Calu3 (cell line): ENCODE measurements around the gene FLACC1. TPM values are rescaled to one million over a fixed set of nuclear protein-coding genes. Genes with fewer than 3 reads are reported as not detected.

Experiments used
- BruUV-seq: library from RNA; stranded (reverse); fragments of 400-500 nt; replicated peaks from 2 replicates; lab custom pipeline; 2021; lab: Mats Ljungman, UMichigan
- CTCF ChIA-PET: fragments of 300-600 bp; sonication (Branson Sonifier 250); formaldehyde crosslinking; loops from one replicate; lab custom pipeline; 2022; ENCODE audit warnings: antibody characterized with exemption; lab: Charles Lee
- DNase-seq: peaks from one replicate; pipeline ENCODE4 v3.0.0; 2022
- H3K27ac Mint-ChIP-seq: one replicate; pipeline ENCODE4 v1.8.0; 2022; ENCODE audit warnings: mixed read lengths; ENCODE audit not compliant: unreplicated experiment
- H3K27me3 Mint-ChIP-seq: one replicate; pipeline ENCODE4 v1.8.0; 2022; ENCODE audit warnings: mixed read lengths; ENCODE audit not compliant: unreplicated experiment
- H3K36me3 Mint-ChIP-seq: one replicate; pipeline ENCODE4 v1.8.0; 2022; ENCODE audit warnings: mild to moderate bottlenecking, moderate library complexity, mixed read lengths; ENCODE audit not compliant: insufficient read depth, unreplicated experiment
- H3K4me1 Mint-ChIP-seq: one replicate; pipeline ENCODE4 v1.8.0; 2022; ENCODE audit warnings: mild to moderate bottlenecking, low read depth, mixed read lengths; ENCODE audit not compliant: unreplicated experiment
- H3K4me3 Mint-ChIP-seq: one replicate; pipeline ENCODE4 v1.8.0; 2022; ENCODE audit warnings: mild to moderate bottlenecking, low read depth, moderate library complexity, mixed read lengths; ENCODE audit not compliant: unreplicated experiment
- H3K9me3 Mint-ChIP-seq: one replicate; pipeline ENCODE4 v1.8.0; 2022; ENCODE audit warnings: low read depth, mixed read lengths; ENCODE audit not compliant: unreplicated experiment
- intact Hi-C: fragments of 100-400 bp; cut with micrococcal nuclease; formaldehyde crosslinking; loops from one replicate; pipeline ENCODE4 v1.10.0; 2022; ENCODE audit not compliant: unreplicated experiment
- total RNA-seq: library from RNA; stranded (reverse); gene quantifications from 2 replicates; pipeline ENCODE4 v1.2.3, GENCODE V29; 2022
- TF ChIP-seq, protein P1 (sequence below): fragments of 200-600 bp; IDR thresholded peaks from one replicate; pipeline ENCODE4 v1.8.0; 2022; ENCODE audit warnings: antibody characterized with exemption; ENCODE audit not compliant: unreplicated experiment

Gene FLACC1
- total RNA-seq, 1 experiment from 2014 or later, result 1.2 TPM

DNA sequence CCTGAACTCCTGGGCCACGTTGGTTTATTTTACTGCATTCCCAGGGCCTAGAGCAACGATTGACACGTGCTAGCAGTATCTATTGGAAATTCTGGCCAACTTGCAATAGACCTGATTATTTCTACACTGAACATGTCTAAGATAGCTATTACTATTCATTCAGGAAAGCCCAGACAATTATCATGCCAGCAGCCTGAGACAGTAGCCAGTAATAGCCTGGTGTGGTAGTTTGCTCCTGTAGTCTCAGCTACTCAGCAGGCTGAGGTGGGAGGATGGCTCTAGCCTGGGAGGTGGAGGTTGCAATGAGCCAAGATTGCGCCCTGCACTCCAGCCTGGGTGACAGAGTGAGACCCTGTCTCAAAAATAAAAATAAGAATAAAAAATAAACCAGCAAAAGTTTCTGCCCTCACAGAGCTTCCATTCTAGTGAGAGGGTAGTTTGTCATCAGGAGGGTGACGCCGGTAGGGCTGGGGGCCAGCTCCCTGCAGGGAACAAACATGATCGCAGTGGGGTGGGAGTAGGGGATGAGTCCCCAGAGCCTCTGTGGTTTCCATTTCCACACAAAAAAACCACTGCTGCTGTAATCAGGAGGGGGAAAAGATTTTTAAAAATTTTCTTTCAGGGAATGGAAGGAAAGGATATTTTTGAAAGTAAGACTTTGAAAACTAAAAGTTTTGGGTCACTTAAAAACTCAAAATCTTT lies 92.5 kb downstream of the FLACC1 start:
- intact Hi-C loops, result no loop called here

DNA sequence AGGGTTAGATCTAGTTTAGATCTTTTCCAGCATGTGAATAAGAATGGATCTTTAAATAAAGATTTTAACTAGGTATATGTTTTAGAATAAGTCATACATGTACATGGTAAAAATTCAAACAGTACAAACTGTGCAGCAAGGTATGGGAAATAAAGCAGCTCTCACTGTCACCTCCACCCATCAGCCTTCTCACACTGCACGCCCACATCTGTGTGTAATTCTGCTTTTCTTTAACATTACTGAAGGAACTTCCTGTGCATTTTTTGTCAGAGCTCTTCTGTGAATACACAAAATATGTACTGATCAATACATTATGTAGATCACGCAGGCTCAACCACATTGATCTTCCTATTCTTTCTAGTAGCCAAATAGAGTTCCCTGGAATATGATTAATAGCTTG lies 93.4 kb downstream of the FLACC1 start:
- peaks cover 26% of the 10 kb centered on the region for H3K36me3 Mint-ChIP-seq
- BruUV-seq, result no TSS peak
- intact Hi-C loops, result no loop called here
- no peaks in the 10 kb centered on the region for H3K9me3 Mint-ChIP-seq
- no peaks in the 10 kb centered on the region for H3K27me3 Mint-ChIP-seq
- H3K27ac Mint-ChIP-seq, result no peak overlapping the region
- TF ChIP-seq, protein P1, sequence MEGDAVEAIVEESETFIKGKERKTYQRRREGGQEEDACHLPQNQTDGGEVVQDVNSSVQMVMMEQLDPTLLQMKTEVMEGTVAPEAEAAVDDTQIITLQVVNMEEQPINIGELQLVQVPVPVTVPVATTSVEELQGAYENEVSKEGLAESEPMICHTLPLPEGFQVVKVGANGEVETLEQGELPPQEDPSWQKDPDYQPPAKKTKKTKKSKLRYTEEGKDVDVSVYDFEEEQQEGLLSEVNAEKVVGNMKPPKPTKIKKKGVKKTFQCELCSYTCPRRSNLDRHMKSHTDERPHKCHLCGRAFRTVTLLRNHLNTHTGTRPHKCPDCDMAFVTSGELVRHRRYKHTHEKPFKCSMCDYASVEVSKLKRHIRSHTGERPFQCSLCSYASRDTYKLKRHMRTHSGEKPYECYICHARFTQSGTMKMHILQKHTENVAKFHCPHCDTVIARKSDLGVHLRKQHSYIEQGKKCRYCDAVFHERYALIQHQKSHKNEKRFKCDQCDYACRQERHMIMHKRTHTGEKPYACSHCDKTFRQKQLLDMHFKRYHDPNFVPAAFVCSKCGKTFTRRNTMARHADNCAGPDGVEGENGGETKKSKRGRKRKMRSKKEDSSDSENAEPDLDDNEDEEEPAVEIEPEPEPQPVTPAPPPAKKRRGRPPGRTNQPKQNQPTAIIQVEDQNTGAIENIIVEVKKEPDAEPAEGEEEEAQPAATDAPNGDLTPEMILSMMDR, result no peak
- no peak for DNase-seq
- CTCF ChIA-PET, result no interaction called here
- peaks cover 38% of the 10 kb centered on the region for H3K4me1 Mint-ChIP-seq
- no peak overlapping the region for H3K4me3 Mint-ChIP-seq

More for the DNA sequence above, 92.5 kb downstream of the FLACC1 start:
- TF ChIP-seq, protein P1, result no peak
- Mint-ChIP-seq H3K36me3 (peaks cover 20% of the 10 kb centered on the region), H3K27ac (no peak overlapping the region), H3K4me3 (no peak overlapping the region), H3K9me3 (no peaks in the 10 kb centered on the region), H3K4me1 (peaks cover 30% of the 10 kb centered on the region), H3K27me3 (no peaks in the 10 kb centered on the region)
- DNase-seq, result no peak
- CTCF ChIA-PET, result no interaction called here
- no TSS peak for BruUV-seq

DNA sequence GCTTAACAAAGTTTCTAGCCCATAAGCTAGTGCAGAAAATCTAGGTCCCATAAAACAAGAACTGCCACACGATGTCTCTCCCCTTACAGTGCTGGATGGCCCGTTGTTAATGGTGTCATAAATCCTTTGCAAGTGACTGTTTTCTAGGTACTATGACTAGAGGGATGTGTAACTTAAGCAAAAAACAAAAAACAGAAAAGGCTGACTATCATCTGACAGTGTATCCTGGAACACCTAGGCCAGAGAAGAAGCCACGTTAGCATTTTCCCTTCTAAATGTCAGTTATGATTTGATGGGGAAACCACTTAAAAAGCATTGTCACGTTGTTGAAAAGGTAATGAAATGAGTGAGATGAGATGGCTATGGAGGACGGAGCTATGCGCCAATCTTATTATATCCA lies 94.4 kb downstream of the FLACC1 start:
- intact Hi-C loops, result no loop called here
- CTCF ChIA-PET, result interaction anchor here (0.8 kb wide), 1 partner anchor 30 kb away, joined by 3 read pairs; no protein-coding TSS in a partner anchor

DNA sequence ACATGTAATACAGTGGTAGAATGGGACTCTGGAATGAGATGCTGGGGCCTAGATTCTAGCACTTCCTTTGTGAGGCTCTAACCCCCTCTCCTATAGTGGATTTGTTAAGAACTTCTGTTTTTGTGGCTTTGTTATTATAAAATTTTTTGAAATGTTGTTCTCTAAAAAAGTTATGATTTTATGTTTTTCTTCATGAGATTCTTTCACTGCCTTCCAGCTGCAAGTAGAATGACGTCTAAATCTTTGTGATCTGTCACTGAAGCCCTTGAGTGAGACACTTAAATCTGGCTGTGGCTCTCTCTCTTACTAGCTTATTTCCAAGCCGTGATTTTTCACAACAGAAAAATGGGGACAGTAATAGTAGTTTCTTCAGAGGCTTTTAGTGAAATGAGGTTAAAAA lies 95.2 kb downstream of the FLACC1 start:
- H3K36me3 Mint-ChIP-seq, result peaks cover 45% of the 10 kb centered on the region
- H3K27me3 Mint-ChIP-seq, result no peaks in the 10 kb centered on the region
- intact Hi-C loops, result no loop called here
- no peaks in the 10 kb centered on the region for H3K9me3 Mint-ChIP-seq
- TF ChIP-seq, protein P1, result no peak
- H3K4me3 Mint-ChIP-seq, result peak overlapping the region; percentile 65
- H3K4me1 Mint-ChIP-seq, result peaks cover 56% of the 10 kb centered on the region
- CTCF ChIA-PET, result no interaction called here
- DNase-seq, result no peak
- no peak overlapping the region for H3K27ac Mint-ChIP-seq
- no TSS peak for BruUV-seq

More for the DNA sequence above, 94.4 kb downstream of the FLACC1 start:
- H3K36me3 Mint-ChIP-seq, result peaks cover 37% of the 10 kb centered on the region
- TF ChIP-seq, protein P1, result no peak
- no peaks in the 10 kb centered on the region for H3K9me3 Mint-ChIP-seq
- H3K27me3 Mint-ChIP-seq, result no peaks in the 10 kb centered on the region
- H3K27ac Mint-ChIP-seq, result no peak overlapping the region
- H3K4me3 Mint-ChIP-seq, result no peak overlapping the region
- H3K4me1 Mint-ChIP-seq, result peaks cover 49% of the 10 kb centered on the region
- BruUV-seq, result no TSS peak
- no peak for DNase-seq
